Tibial nerve (tissue), 4 donors: ENCODE results near the gene RIMS4.

ENCODE experiments used
- CTCF ChIP-seq, 5 experiments: fragments of 200-600 bp in 3 of 5; fragments of 450-650 bp in 2 of 5; sonication (generic) in 3 of 5; IDR thresholded peaks; one replicate each; pipeline ENCODE4 v1.5.1; 2016 to 2019; ENCODE audit warnings: antibody characterized with exemption in 5 of 5, mild to moderate bottlenecking in 3 of 5, moderate library complexity in 2 of 5
- EP300 ChIP-seq, 2 donors: sonication (generic); formaldehyde crosslinking; IDR thresholded peaks; one replicate each; pipeline ENCODE4 v1.6.1; 2017; ENCODE audit warnings: antibody characterized with exemption in 2 of 2, mild to moderate bottlenecking in 1 of 2
- POLR2A ChIP-seq, 2 donors: fragments of 450-650 bp; IDR thresholded peaks; one replicate each; pipeline ENCODE4 v1.6.1; 2017; ENCODE audit warnings: antibody characterized with exemption in 2 of 2, mild to moderate bottlenecking in 2 of 2, moderate library complexity in 2 of 2

- no peak for TF ChIP-seq CTCF (IDR thresholded peaks at IDR 0.05)
- TF ChIP-seq EP300 (IDR thresholded peaks at IDR 0.05) = no peak
- no peak for TF ChIP-seq POLR2A (IDR thresholded peaks at IDR 0.05)
Measured at GRCh38 chr20:44811150-44811685, 872 bp upstream of the RIMS4 start.
